Glutamatergic neuron (in vitro differentiated cells): ENCODE data around the gene RASL10A. TPM values are rescaled to one million over a fixed set of nuclear protein-coding genes. Genes with fewer than 3 reads are reported as not detected.
A peak's percentile ranks its signal among the peaks of the same experiment; 100 is the strongest.

Experiments
- DNase-seq: peaks from one replicate; pipeline ENCODE4 v3.0.0; 2022
- H3K27ac Mint-ChIP-seq: one replicate; pipeline ENCODE4 v1.8.0; 2020; ENCODE audit warnings: mild to moderate bottlenecking, mixed read lengths, inconsistent platforms; ENCODE audit not compliant: unreplicated experiment
- H3K27me3 Mint-ChIP-seq: one replicate; pipeline ENCODE4 v1.8.0; 2020; ENCODE audit warnings: mild to moderate bottlenecking, moderate library complexity, mixed read lengths, inconsistent platforms; ENCODE audit not compliant: unreplicated experiment
- H3K36me3 Mint-ChIP-seq: one replicate; pipeline ENCODE4 v1.8.0; 2020; ENCODE audit warnings: mild to moderate bottlenecking, mixed read lengths, inconsistent platforms; ENCODE audit not compliant: unreplicated experiment
- H3K4me1 Mint-ChIP-seq: one replicate; pipeline ENCODE4 v1.8.0; 2020; ENCODE audit warnings: mild to moderate bottlenecking, low read depth, mixed read lengths, inconsistent platforms; ENCODE audit not compliant: unreplicated experiment
- H3K4me3 Mint-ChIP-seq: one replicate; pipeline ENCODE4 v1.8.0; 2020; ENCODE audit warnings: mild to moderate bottlenecking, mixed read lengths, inconsistent platforms; ENCODE audit not compliant: unreplicated experiment
- H3K9me3 Mint-ChIP-seq: one replicate; pipeline ENCODE4 v1.8.0; 2020; ENCODE audit warnings: mild to moderate bottlenecking, moderate library complexity, mixed read lengths, inconsistent platforms; ENCODE audit not compliant: unreplicated experiment
- CTCF ChIP-seq: fragments of 200-600 bp; sonication (generic); IDR thresholded peaks from one replicate; pipeline ENCODE4 v1.5.0; 2021; ENCODE audit not compliant: partially characterized antibody, unreplicated experiment
- total RNA-seq: library from RNA; stranded (reverse); fragmentation: NEBNext Ultra II Directional; extraction: Animal tissue kit (Norgen Biotek cat#: 25700); gene quantifications from one replicate; pipeline ENCODE4 v1.2.1, GENCODE V29; 2021; ENCODE audit not compliant: unreplicated experiment

The RASL10A gene
- total RNA-seq, 1 donor from 2014 or later, result 1.3 TPM

- Mint-ChIP-seq H3K4me1 (peaks cover 38% of the 10 kb centered on the region), H3K27ac (peak overlapping the region; percentile 99)
Measured at GRCh38 chr22:29268511-29269229, 46.8 kb downstream of the RASL10A start.

GRCh38 chr22:29267858-29268510 lies 47.5 kb downstream of the RASL10A start, which contains the start of the genes EWSR1 and RHBDD3:
EWSR1 (plus strand) TSS chr22:29268268; CDS start chr22:29268337, 69 bp downstream.
RHBDD3 (minus strand) TSS chr22:29267981; CDS start chr22:29265626, 2,355 bp downstream.
- H3K4me1 Mint-ChIP-seq, result peaks cover 33% of the 10 kb centered on the region
- H3K36me3 Mint-ChIP-seq, result peaks cover 9% of the 10 kb centered on the region
- H3K27ac Mint-ChIP-seq, result peak within 1 kb of the TSS; percentile 99

More at GRCh38 chr22:29268511-29269229, 46.8 kb downstream of the RASL10A start:
- peaks cover 9% of the 10 kb centered on the region for H3K36me3 Mint-ChIP-seq
- peak overlapping the region; percentile 98 for H3K4me3 Mint-ChIP-seq
- H3K9me3 Mint-ChIP-seq, result peaks cover 13% of the 10 kb centered on the region
- H3K27me3 Mint-ChIP-seq, result peaks cover 9% of the 10 kb centered on the region
- TF ChIP-seq CTCF, result no peak
- peak; percentile 59 for DNase-seq

GRCh38 chr22:29267462-29267857 lies 48.0 kb downstream of the RASL10A start:
- Mint-ChIP-seq H3K4me1 (peaks cover 32% of the 10 kb centered on the region), H3K4me3 (peak overlapping the region; percentile 92), H3K9me3 (peaks cover 13% of the 10 kb centered on the region), H3K27ac (peak overlapping the region; percentile 99), H3K27me3 (peaks cover 9% of the 10 kb centered on the region), H3K36me3 (peaks cover 9% of the 10 kb centered on the region)
- DNase-seq, result no peak
- TF ChIP-seq CTCF, result no peak

More at GRCh38 chr22:29267858-29268510, 47.5 kb downstream of the RASL10A start, which contains the start of the genes EWSR1 and RHBDD3:
- peaks cover 9% of the 10 kb centered on the region for H3K27me3 Mint-ChIP-seq
- H3K4me3 Mint-ChIP-seq, result peak within 1 kb of the TSS; percentile 98
- peaks cover 13% of the 10 kb centered on the region for H3K9me3 Mint-ChIP-seq
- peak; percentile 96 for DNase-seq
- no peak for TF ChIP-seq CTCF

GRCh38 chr22:29266564-29267461 lies 48.7 kb downstream of the RASL10A start:
- peaks cover 9% of the 10 kb centered on the region for H3K36me3 Mint-ChIP-seq
- TF ChIP-seq CTCF, result no peak
- H3K27ac Mint-ChIP-seq, result peak overlapping the region; percentile 71
- peak overlapping the region; percentile 92 for H3K4me3 Mint-ChIP-seq
- H3K27me3 Mint-ChIP-seq, result peaks cover 9% of the 10 kb centered on the region
- peaks cover 27% of the 10 kb centered on the region for H3K4me1 Mint-ChIP-seq
- DNase-seq, result peak; percentile 50
- peaks cover 12% of the 10 kb centered on the region for H3K9me3 Mint-ChIP-seq
